ENCODE data around the gene GAA.

Gene GAA

DNA sequence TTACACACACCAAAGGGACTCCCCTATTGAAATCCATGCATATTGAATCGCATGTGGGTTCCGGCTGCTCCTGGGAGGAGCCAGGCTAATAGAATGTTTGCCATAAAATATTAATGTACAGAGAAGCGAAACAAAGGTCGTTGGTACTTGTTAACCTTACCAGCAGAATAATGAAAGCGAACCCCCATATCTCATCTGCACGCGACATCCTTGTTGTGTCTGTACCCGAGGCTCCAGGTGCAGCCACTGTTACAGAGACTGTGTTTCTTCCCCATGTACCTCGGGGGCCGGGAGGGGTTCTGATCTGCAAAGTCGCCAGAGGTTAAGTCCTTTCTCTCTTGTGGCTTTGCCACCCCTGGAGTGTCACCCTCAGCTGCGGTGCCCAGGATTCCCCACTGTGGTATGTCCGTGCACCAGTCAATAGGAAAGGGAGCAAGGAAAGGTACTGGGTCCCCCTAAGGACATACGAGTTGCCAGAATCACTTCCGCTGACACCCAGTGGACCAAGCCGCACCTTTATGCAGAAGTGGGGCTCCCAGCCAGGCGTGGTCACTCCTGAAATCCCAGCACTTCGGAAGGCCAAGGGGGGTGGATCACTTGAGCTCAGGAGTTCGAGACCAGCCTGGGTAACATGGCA, 2.2 kb downstream of the GAA start:
- no peak for DNase-seq (ENCODE audit: low read depth in 3 of 3, low spot score in 1 of 3)

DNA sequence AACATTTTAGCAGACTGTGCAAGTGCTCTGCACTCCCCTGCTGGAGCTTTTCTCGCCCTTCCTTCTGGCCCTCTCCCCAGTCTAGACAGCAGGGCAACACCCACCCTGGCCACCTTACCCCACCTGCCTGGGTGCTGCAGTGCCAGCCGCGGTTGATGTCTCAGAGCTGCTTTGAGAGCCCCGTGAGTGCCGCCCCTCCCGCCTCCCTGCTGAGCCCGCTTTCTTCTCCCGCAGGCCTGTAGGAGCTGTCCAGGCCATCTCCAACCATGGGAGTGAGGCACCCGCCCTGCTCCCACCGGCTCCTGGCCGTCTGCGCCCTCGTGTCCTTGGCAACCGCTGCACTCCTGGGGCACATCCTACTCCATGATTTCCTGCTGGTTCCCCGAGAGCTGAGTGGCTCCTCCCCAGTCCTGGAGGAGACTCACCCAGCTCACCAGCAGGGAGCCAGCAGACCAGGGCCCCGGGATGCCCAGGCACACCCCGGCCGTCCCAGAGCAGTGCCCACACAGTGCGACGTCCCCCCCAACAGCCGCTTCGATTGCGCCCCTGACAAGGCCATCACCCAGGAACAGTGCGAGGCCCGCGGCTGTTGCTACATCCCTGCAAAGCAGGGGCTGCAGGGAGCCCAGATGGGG, 3.1 kb downstream of the GAA start:
- DNase-seq (ENCODE audit: low read depth in 3 of 3, low spot score in 1 of 3) = no peak

DNA sequence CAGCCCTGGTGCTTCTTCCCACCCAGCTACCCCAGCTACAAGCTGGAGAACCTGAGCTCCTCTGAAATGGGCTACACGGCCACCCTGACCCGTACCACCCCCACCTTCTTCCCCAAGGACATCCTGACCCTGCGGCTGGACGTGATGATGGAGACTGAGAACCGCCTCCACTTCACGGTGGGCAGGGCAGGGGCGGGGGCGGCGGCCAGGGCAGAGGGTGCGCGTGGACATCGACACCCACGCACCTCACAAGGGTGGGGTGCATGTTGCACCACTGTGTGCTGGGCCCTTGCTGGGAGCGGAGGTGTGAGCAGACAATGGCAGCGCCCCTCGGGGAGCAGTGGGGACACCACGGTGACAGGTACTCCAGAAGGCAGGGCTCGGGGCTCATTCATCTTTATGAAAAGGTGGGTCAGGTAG, 3.6 kb downstream of the GAA start:
- no peak for DNase-seq (ENCODE audit: low read depth in 3 of 3, low spot score in 1 of 3)

DNA sequence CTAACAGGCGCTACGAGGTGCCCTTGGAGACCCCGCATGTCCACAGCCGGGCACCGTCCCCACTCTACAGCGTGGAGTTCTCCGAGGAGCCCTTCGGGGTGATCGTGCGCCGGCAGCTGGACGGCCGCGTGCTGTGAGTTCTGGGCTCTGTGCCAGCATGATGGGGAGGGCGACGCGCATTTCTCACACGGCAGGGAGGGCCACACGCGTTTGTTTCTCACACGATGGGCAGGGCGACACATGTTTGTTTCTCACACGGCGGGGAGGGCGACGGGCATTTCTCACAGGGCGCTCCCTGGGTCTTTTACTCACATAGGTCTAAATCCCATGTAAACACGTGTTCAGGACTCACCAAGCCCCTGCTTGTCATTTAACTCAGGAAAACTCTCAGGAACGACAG, 4.4 kb downstream of the GAA start:
- DNase-seq (ENCODE audit: low read depth in 3 of 3, low spot score in 1 of 3) = no peak

DNA sequence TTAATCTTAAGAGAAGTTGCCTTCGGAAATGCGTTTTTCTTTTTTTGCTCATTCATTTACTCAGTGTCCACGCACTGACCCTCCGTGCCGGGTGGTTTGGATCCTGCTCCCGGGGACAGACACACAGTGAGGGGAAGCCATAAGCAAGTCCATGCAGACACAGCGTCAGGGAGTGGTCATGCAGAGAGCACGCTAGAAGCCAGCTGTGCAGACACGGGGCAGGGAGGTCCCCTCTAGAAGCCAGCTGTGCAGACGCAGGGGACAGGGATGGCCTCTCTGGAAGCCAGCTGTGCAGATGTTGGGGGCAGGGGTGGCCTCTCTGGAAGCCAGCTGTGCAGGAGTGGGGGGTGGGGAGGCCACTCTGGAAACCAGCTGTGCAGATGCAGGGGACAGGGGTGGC, 4.8 kb downstream of the GAA start:
- no peak for DNase-seq (ENCODE audit: low read depth in 3 of 3, low spot score in 1 of 3)

DNA sequence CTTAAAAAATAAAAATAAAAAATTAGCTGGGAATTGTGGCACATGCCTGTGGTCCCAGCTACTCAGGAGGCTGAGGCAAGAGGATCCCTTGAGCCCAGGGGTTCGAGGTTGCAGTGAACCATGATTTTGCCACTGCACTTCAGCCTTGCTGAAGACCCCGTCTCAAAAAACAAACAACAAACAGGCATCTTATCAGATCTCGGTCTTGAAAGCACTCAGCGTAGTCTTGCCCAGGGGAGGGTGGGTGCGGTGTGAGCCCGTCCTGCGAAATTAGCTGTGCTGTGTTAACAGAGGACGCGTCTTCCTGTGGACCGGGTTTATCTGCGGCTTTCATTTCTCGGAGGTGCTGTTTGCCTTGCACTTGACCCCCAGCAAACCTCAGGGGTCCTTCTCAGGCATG, 5.4 kb downstream of the GAA start:
- no peak for DNase-seq (ENCODE audit: low read depth in 3 of 3, low spot score in 1 of 3)

DNA sequence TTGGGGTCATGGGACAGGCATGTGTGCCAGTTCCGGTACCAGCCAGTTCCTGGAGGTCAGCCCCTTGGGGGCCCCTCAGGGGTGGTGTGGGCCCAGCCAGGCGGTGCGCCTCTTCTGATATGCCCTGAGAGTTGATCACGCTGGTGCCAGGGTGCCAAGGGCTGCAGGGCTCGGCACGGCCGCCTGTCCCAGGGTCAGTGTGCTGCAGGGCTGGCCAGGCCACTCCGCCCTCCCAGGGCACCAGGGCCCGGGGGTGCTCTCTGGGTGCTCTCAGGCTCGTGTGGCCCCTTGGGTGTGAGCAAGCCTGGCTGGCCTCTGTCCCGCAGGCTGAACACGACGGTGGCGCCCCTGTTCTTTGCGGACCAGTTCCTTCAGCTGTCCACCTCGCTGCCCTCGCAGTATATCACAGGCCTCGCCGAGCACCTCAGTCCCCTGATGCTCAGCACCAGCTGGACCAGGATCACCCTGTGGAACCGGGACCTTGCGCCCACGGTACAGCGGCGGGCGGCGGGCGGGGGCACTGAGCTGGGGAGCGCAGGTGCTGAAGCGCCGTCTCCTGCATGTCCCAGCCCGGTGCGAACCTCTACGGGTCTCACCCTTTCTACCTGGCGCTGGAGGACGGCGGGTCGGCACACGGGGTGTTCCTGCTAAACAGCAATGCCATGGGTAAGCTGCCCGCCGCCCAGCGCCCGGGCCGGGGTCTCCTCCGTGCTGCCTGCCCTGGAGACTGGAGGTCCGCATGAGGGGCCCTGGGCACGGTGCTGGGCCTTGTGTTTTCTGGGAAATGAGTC, 6.0 kb downstream of the GAA start:
- no peak for DNase-seq (ENCODE audit: low read depth in 3 of 3, low spot score in 1 of 3)

DNA sequence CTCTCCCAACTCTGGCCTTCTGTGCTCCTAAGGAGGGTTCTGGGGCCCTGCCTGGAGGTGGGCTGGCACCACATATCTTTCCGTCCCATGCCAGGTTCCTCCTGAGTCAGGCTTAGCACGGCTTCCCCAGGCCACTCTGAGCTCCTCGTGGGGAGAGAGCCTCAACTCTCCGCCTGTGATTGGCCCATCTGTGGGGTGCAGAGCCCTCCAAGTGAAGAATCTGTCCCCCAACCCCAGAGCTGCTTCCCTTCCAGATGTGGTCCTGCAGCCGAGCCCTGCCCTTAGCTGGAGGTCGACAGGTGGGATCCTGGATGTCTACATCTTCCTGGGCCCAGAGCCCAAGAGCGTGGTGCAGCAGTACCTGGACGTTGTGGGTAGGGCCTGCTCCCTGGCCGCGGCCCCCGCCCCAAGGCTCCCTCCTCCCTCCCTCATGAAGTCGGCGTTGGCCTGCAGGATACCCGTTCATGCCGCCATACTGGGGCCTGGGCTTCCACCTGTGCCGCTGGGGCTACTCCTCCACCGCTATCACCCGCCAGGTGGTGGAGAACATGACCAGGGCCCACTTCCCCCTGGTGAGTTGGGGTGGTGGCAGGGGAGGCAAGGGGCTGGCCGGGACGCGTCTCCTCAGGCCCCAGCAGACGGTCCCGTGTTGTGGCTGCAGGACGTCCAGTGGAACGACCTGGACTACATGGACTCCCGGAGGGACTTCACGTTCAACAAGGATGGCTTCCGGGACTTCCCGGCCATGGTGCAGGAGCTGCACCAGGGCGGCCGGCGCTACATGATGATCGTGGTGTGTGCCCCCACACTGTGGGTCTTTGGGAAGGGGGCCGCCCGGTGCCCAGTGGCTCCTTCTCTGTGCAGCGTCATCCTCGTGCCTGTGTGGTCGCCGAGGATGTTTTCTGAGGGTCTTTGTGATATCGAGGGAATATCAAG, 6.9 kb downstream of the GAA start:
- no peak for DNase-seq (ENCODE audit: low read depth in 3 of 3, low spot score in 1 of 3)

DNA sequence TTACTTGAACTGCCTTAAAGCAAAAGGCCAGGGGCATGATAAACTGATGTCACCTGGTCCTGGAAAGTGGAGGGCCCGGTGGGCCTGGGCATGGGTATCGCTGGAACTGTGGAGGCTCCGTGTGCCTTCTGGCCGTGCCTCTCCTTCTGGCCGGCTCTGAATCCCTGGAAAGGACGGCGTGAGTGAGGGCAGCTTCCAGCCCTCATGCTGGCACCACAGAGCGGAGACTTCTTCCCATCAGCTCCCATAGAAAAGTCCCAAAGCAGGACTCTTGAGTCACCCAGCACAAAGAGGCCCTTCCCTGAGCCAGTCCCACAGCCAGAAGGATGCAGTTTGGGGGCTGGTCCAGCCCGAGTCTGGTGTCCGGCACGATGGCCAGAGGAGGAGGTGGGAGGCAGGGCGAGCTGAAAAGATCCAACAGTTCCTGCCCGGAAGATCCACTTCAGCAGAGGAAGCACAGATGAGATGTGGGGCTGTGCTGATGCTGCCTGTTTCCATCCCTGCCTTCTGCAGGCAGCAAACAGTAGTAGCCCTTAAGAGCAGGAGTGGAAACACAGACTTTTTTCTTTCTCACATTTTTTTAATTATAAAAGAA, 7.8 kb downstream of the GAA start:
- no peak for DNase-seq (ENCODE audit: low read depth in 3 of 3, low spot score in 1 of 3)

DNA sequence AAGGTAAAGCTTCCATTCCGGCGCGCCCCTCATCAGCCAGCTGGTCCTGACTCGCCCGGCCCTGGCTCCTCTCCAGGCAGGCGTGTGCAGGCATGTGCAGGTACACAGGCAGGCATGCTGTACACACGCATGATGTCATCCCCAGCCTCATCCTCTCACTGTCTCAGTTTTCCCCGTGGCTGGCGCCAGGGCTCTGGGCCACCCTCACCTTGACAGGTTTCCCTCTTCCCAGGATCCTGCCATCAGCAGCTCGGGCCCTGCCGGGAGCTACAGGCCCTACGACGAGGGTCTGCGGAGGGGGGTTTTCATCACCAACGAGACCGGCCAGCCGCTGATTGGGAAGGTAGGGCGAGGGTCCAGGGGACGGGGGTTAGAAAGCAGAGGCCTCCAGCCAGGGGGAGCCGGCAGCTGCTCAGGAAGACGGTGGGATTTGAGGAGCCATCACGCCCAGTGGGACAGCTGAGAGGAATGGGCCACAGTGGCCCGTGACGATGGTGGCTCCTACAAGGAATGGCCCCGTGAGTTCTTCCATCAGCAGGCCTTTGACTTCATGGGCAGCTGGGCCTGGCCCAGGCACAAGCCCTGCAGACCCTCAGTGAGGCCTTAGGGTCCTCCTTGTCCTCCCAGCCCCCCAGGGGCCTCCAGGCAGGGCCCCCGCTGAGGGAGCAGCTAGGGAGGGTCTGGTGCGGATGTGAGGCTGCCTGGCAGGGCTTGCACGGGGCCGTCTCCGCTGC, 8.5 kb downstream of the GAA start:
- no peak for DNase-seq (ENCODE audit: low read depth in 3 of 3, low spot score in 1 of 3)

DNA sequence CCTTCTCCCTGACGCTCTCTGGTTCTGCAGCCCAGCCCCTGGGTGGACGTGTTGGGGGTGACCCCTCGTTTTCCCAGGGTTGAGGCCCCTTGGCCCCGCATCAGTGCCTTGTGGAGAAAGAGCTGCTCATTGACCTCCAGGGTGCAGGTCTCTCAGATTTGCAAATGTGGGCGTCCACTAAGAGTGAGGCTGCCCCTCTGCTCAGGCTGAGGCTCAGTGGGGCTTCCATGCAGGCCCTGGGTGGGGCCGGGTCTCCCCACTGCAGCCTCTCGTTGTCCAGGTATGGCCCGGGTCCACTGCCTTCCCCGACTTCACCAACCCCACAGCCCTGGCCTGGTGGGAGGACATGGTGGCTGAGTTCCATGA, 9.0 kb downstream of the GAA start:
- no peak for DNase-seq (ENCODE audit: low read depth in 3 of 3, low spot score in 1 of 3)

DNA sequence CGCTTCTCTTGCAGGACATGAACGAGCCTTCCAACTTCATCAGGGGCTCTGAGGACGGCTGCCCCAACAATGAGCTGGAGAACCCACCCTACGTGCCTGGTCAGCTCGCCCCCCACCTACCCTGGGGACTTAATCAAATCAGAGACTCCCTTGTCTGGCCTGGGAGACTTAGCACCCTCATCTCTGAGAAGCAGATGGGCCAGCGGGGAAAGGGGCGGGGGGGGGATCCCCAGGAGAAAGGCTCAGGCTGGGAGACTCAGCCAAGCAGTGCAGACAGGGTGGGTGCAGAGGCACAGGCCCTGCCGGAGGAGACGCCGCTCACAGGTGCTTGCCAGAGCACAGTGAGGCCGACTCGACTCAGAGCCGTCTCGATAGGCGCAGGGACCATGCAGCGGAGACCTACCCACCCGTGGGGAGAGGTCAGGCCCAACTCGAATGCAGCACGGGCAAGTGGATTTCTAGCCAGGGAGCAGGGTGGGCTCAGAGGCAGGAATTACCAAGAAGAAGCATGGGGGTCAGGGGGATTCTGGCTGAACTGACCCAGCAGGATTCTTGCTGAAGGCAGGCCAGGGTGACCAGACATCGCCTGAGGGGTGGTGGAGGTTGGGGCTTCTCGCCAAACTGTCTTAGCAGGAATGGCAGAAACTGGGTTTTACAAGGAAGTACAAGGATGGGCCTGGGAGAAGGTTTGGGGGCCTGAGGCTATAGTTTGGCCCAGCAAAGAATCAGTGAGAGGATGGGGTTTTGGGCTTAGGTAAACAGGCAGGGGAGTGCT, 9.7 kb downstream of the GAA start:
- no peak for DNase-seq (ENCODE audit: low read depth in 3 of 3, low spot score in 1 of 3)

DNA sequence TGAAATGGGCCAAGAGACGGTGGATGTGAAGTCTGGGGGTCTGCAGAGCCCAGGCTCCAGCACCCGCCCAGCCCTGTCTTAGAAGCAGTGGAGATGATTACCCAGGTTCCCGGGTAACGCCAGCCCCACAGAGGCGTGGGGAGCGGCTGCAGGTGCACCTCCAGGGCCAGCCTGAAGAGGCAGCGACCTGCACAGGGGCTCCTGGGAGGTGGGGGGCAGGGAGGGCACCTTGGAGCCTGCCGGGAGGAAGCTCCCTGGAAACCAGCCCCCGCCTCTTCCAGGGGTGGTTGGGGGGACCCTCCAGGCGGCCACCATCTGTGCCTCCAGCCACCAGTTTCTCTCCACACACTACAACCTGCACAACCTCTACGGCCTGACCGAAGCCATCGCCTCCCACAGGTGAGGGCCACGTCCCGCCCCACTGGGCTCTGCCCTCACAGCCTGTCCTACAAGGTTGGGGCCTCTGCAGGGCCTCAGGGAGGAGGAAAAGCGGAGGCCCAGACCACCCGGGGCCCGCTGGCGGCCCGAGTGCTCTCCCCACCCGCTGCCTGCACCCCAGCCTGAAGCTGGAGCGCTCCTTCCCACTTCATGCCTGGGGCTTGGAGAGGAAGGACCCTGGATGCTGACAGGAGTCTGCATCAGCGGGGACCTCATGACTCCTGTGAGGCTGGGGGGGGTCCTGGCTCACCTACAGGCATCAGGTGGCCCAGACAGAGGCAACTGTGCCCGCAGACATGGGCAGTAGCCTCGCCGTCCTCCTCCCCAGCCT, 10.5 kb downstream of the GAA start:
- DNase-seq (ENCODE audit: low read depth in 3 of 3, low spot score in 1 of 3) = no peak

DNA sequence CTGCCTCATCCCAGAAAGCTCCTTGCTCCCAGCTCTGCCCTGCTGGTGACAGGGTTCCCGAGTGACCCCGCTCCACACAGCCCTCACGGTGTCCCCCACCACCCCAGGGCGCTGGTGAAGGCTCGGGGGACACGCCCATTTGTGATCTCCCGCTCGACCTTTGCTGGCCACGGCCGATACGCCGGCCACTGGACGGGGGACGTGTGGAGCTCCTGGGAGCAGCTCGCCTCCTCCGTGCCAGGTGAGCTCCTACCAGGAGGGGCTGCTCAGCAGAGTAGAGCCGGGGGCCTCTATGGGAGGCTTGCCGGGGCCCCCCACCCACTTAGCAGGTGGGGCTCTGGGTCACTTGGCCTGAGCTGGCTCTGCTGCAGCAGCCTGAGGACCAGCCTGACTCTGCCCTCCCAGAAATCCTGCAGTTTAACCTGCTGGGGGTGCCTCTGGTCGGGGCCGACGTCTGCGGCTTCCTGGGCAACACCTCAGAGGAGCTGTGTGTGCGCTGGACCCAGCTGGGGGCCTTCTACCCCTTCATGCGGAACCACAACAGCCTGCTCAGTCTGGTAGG, 11.2 kb downstream of the GAA start:
- DNase-seq (ENCODE audit: low read depth in 3 of 3, low spot score in 1 of 3) = no peak

DNA sequence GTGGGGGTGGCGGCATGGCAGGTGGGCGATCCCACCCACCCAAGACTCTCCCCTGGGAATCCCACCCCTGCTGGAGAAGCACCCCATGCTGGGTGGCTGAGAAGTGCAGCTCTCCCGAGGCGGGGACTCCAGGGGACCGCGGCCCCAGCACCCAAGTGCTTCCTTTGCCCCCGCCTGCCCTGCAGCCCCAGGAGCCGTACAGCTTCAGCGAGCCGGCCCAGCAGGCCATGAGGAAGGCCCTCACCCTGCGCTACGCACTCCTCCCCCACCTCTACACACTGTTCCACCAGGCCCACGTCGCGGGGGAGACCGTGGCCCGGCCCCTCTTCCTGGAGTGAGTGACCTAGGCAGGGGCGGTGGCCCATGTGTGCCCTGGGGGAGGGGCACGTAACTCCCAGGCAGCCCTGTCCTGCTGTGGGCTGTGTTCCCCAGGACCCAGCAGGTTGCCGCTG, 11.7 kb downstream of the GAA start:
- DNase-seq (ENCODE audit: low read depth in 3 of 3, low spot score in 1 of 3) = no peak

DNA sequence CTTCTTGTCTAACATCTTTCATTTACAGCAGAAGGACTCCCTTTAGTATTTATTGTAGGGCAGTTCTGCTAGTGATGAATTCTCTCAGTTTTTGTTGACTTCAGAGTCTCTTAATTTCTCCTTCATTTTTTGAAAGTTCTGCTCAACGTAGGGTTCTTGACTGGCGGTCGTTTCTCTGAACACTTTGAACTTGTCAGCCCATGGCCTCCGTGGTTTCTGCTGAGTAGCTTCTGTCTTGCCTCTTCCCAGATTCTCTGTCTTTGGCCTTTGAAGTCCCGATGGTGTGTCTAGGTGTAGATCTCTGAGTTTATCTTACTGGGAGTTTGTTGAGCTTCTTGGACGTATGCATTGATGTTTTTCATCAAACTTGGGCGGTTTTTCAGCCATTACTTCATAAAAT, 13.4 kb downstream of the GAA start:
- no peak for DNase-seq (ENCODE audit: low read depth in 3 of 3, low spot score in 1 of 3)

DNA sequence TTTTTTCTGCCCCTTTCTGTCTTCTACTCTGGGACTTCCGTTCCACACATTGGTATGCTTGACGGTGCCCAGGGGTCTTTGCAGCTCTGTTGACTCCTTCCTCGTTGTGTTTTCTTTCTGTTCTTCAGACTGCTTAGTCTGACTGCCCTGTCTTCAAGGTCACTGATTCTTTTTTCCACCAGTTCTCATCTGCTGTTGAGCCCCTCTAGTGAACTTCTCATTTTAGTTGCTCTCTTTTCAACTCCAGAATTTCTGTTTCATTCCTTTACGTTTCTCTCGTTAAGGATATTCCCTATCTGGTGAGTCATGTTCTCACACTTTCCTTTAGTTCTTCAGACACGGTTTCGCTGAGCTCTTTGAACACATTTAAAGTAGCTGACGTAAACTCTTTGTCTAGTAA, 13.8 kb downstream of the GAA start:
- DNase-seq (ENCODE audit: low read depth in 3 of 3, low spot score in 1 of 3) = no peak

DNA sequence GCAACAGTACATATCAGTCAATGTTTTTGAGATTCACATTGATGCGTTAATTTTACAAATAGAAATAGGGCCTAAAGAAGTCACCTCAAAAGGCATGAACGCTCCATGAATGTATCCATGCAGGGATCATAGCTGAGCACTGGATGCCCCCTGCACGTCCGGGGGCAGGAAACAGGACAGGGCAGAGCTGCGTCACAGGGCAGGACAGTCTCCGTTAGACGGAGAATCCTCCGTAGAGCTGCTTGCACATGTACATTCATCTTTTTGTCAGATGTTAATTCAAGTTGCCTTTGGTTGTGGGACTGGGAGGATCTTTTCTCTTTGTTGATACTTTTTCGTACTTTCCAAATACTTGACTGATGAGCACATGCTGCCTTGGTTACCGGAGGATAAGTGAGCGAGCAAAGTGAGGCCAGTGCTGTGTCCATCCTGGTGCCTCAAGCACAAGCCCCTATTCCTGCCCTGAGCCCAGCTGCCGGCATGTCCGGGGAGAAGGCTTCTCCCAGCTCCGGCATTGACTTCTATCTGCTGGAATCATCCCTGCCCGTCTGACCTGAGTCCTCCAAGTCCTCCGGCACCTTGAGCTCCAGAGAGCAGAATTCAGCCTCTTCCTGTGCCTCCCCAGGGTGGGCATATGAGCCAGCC, 15.0 kb downstream of the GAA start:
- no peak for DNase-seq (ENCODE audit: low read depth in 3 of 3, low spot score in 1 of 3)
